Right kidney (tissue), 1 donor: Measurements from ENCODE around the gene ERCC3.
A peak's percentile ranks its signal among the peaks of the same experiment; 100 is the strongest.
"Not testable (repeated sequence)": the region's sequence is repeated elsewhere in the genome, so short reads cannot be mapped to it uniquely, and the experiment has no call there.

Experiments
- DNase-seq: peaks from one replicate; pipeline ENCODE4 v3.0.0-alpha.2; 2016

ERCC3 gene

GRCh38 chr2:127226520-127227263 is 67.3 kb downstream of the ERCC3 start:
- DNase-seq, result peak; percentile 20

DNA sequence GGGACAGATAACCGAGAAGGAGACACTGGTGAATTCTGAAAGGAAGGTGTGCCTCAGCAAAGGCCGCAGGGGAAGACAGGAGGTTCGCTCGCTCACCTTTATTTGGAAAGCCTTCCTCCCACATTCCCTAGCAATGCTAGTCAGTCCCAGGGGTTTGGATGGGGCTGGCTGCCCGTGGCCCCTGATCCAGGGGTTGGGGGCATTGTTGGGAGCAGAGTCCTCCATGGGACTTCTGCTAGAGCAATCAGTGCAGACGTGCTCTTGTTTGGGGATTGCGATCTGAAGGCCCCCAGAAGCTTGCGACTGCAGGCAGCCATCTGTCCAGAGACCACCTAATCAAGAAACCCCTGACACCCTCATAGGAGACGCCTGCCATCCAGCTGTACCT is 67.8 kb downstream of the ERCC3 start:
- no peak for DNase-seq

DNA sequence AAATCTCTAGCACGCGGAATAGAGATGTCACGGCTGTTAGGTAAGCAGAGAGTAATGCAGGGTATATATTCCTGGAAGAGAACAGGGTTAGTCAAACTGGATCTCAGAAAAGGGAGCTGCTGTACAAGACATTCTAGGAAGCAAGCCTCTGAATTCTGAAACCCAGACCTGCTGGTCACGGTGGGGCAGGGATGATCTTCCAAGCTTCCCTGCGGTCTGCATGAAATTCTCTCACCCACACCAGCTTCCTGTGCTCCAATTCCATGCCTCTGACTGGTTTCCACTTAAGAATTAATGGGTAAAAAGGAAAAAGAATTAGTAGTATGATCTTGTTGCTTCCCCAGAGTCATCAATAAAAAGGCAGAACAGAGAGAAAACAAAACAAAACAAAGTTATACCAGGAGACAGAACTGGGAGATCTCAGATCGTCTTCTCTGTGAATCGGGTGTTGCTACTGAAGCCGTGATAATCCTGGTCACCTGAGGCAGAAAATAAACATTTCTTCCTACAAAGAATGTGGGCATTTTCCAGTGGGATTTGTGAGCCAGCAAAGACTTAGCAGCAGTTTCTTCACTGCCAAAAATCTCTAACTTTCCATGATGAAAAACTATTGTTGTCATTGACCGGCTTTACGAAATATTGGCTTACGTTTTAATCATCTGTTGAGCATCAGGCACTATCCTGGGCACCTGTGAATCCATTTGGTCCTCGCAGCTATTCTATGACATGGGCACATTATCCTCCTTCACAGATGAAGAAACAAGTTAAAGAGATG is 68.6 kb downstream of the ERCC3 start:
- DNase-seq, result no peak

GRCh38 chr2:127224135-127224534 is 69.8 kb downstream of the ERCC3 start:
- not testable (repeated sequence) for DNase-seq

- peak; percentile 75 for DNase-seq
Observed at GRCh38 chr2:127220768-127221527, 73.0 kb downstream of the ERCC3 start.

DNA sequence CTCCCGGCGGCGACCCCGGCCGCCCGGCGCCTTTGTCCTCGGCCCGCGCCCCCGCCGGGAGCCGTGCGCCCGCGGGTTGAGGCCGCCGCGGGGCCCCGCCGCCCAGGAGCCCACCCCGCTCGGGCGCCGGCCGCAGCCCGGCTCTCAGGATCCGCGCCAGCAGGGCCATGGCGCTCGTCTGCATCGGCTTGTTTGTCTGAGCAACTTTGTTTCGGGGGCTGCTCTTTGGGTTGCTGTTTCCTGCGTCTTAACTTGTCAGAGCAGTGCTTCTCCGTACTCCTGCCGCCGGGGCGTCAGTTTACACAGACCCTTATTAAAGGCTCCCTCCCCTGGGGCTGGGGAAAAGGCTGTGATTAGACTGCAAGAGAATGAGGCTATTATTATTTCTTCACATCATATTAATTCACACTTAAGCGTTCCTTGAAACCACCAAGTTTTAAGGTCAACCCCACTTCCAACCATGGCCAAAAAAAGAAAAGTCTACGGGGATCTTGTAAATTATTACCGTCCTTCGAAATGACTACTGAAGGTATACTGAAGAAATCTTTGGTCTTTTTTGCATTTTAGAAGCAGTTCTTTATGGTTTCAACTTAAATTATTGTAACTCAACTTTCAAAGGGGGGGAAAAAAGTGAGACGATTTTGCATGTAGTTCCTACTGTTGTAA is 73.7 kb downstream of the ERCC3 start, which contains the start of gene CYP27C1:
CYP27C1 (minus strand) TSS at position 198 of the 666 bp plus-strand sequence; CDS start at position 169, 29 bp downstream.
- peak; percentile 86 for DNase-seq

DNA sequence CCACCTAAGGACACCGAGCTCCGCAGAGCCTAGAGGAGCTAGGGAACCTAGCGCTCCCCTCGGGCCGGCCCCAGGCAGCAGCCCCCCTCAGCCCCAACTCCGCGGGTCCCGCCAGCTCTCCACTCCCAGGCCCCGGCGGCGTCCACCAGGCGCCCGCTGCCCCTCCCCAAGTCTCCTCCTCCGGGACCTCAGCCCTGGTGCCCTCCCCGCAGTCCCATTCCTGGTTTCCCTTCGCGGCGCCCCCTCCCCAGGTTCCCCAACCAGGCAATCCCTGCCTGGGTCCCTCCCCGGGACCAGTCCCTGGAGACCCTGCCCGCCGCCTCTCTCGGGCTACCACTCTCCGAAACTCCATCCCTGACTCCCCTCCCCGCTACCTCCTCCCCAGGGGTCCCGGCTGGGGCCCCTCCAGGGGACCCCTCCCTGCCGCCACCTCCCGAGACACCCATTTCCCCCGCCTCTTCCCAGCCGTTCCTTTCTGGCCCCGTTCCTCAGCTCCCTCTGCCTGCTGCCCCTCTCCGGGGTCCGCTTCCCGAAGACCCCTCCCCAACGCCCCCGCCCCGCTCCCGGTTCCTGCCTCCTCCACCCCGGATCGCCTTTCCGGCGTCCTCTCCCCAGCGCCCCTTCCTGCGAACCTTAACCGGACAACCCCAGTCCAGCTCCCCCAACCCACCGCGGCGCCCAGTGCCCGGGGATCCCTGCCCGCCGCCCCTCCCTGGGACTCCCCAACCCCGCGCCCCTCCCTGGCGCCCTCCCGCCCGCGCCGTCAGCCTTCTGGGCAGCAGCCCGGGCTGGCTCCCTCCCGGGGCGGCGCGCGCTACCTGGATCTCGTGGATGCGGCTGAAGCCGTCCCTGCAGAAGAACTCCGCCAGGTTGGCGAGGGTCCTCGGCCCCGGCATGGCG is 74.5 kb downstream of the ERCC3 start:
- no peak for DNase-seq

- peak; percentile 83 for DNase-seq
Observed at GRCh38 chr2:127218812-127219170, 75.2 kb downstream of the ERCC3 start.

DNA sequence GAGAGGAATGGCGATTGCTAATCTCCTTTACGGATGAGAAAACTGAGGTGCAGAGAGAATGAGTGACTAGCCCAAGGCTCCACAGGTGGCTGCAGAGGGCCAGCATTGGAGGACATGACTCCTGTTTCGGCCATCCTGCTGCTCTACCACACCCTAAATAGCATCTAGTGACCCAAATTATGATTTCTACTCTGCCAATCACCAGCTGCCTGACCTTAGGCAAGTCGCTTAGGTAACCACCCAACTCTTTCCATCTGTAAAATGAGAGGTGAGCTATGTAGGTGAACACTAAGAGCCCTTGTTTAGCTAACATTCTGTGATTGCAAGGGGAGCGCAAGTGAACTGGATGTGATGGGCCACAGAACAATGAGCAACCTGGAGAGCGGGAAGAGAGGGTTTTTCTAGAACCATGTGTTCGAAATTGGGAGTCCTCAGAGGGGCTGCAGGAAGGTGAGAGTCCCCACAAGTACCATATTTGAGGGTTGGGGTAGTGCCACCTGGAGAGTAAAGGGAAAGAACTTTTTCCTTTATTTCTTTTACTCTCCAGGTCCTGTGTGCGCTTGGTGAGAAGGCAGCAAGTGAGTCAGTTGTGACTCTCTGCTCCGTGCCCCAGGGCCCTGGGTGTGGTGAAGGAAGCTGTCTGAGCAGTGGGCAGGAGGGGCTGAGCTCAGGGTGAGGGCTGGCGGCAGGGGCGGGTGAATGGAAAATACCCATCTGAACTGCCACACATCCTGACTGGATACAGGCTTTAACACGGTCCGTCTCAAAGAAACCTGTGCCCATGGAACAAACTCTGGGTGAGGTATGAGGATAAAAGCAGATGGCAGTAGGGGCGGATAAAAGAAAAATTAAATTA is 76.2 kb downstream of the ERCC3 start:
- DNase-seq, result no peak

GRCh38 chr2:127216593-127216992 is 77.4 kb downstream of the ERCC3 start:
- no peak for DNase-seq

GRCh38 chr2:127216095-127216494 is 77.8 kb downstream of the ERCC3 start:
- DNase-seq, result no peak

- not testable (repeated sequence) for DNase-seq
Observed at GRCh38 chr2:127214201-127214600, 79.7 kb downstream of the ERCC3 start.

DNA sequence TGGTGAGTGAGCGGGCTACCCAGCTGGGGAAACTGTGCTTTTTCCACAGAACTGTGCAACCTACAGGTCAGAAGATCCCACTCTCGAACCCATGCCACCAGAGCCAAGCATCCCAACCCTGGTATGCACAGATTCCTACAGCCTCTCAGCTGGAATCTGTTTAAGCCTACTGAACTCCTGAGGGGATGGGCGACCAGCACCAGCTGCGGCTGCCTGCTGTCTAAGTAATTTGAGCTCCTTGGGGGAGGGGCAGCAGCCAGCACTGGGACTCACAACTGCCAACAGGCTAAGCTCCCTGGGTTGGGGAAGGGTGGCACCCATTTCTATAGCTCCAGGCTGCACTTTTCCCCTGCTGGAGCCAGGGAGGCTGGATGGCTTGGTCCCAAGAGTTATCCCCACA is 85.6 kb downstream of the ERCC3 start:
- DNase-seq, result peak; percentile 27
